HEK293T (cell line): ENCODE results near the gene TARS3.

Experiments used
- FOXA1 ChIP-seq: fragments of 450-650 bp; IDR thresholded peaks from 2 replicates; pipeline ENCODE4 v1.6.1; 2016; ENCODE audit warnings: mild to moderate bottlenecking
- FOXK2 ChIP-seq: fragments of 450-650 bp; IDR thresholded peaks from 2 replicates; pipeline ENCODE4 v1.6.1; 2016; ENCODE audit warnings: mild to moderate bottlenecking
- L3MBTL2 ChIP-seq: fragments of 450-650 bp; conservative IDR thresholded peaks from 2 replicates; pipeline ENCODE4 v1.6.1; 2016; ENCODE audit warnings: mild to moderate bottlenecking
- LEF1 ChIP-seq: fragments of 450-650 bp; IDR thresholded peaks from 2 replicates; pipeline ENCODE4 v1.6.1; 2017; ENCODE audit warnings: mild to moderate bottlenecking, borderline replicate concordance
- NFRKB ChIP-seq: fragments of 450-650 bp; IDR thresholded peaks from 2 replicates; pipeline ENCODE4 v1.6.1; 2016; ENCODE audit warnings: mild to moderate bottlenecking, moderate library complexity
- SP1 ChIP-seq: fragments of 450-650 bp; IDR thresholded peaks from 2 replicates; pipeline ENCODE4 v1.6.1; 2017
- TARDBP ChIP-seq: fragments of 450-650 bp; IDR thresholded peaks from 2 replicates; pipeline ENCODE4 v1.6.1; 2016
- ZNF384 ChIP-seq: fragments of 450-650 bp; IDR thresholded peaks from 2 replicates; pipeline ENCODE4 v1.6.1; 2016
- TF ChIP-seq, protein P1 (sequence below): fragments of 450-650 bp; IDR thresholded peaks from 2 replicates; pipeline ENCODE4 v1.6.1; 2016

DNA sequence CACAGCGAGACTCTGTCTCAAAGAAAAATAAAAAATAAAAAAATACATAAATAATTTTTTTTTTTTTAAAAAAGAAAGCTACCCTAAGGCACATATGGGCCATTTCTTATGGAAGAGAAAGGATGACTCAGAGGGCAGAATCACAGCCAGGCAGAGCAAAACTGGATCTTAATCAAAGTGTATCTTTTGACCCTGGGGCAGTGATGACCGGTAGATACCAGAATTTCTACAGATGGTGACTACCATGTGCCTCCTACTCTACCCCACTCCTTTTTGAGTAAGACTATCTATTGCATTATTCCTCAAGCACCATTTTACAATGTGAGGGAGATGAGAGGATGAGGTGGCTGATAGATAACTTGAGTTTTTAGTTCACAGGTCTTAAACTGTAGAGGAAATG lies 26.0 kb downstream of the TARS3 start:
- TF ChIP-seq NFRKB (no peak), SP1 (no peak), L3MBTL2 (no peak), FOXK2 (no peak), ZNF384 (no peak), LEF1 (no peak), TARDBP (no peak), FOXA1 (no peak)
- TF ChIP-seq, protein P1, sequence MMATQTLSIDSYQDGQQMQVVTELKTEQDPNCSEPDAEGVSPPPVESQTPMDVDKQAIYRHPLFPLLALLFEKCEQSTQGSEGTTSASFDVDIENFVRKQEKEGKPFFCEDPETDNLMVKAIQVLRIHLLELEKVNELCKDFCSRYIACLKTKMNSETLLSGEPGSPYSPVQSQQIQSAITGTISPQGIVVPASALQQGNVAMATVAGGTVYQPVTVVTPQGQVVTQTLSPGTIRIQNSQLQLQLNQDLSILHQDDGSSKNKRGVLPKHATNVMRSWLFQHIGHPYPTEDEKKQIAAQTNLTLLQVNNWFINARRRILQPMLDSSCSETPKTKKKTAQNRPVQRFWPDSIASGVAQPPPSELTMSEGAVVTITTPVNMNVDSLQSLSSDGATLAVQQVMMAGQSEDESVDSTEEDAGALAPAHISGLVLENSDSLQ = no peak
